Naive thymus-derived CD4-positive, alpha-beta T cell (primary cell): ENCODE results near the gene NOL4L. TPM values are rescaled to one million over a fixed set of nuclear protein-coding genes. Genes with fewer than 3 reads are reported as not detected.

Experiments used
- ATAC-seq: fragments of 150-1000 bp; cut with Tn5 transposase; 2 replicates; pipeline ENCODE4 v1.10.0; 2021; ENCODE audit warnings: mild to moderate bottlenecking, moderate library complexity
- CTCF ChIA-PET: fragments of 350-600 bp; sonication (Branson Sonifier 250); formaldehyde crosslinking; loops from one replicate; lab custom pipeline; 2021; ENCODE audit warnings: antibody characterized with exemption; lab: Charles Lee
- POLR2A ChIA-PET: fragments of 350-600 bp; sonication (Branson Sonifier 250); formaldehyde crosslinking; loops from one replicate; lab custom pipeline; 2021; ENCODE audit warnings: antibody characterized with exemption, inconsistent platforms; lab: Charles Lee
- DNase-seq, 9 donors: peaks; one replicate each; pipeline versions ENCODE4 v3.0.0 to v3.0.0-alpha.2; 2020 to 2022; ENCODE audit warnings: mixed read lengths in 1 of 9
- H3K27ac ChIP-seq: one replicate; pipeline ENCODE4 v1.7.0; 2013; ENCODE audit warnings: mild to moderate bottlenecking, low read depth, low read length, moderate library complexity
- H3K27me3 ChIP-seq, 2 donors: one replicate each; pipeline ENCODE4 v1.7.0; 2013; ENCODE audit warnings: low read length in 2 of 2, mild to moderate bottlenecking in 2 of 2, moderate library complexity in 2 of 2; ENCODE audit not compliant: control insufficient read depth in 2 of 2, insufficient read depth in 2 of 2
- H3K36me3 ChIP-seq, 3 experiments: 1 replicate in 2 of 3; 2 replicates in 1 of 3; pipeline ENCODE4 v1.7.0; 2013; ENCODE audit warnings: low read length in 3 of 3, mild to moderate bottlenecking in 3 of 3, moderate library complexity in 1 of 3; ENCODE audit not compliant: insufficient read depth in 3 of 3, control insufficient read depth in 2 of 3
- H3K4me1 ChIP-seq, 2 donors: one replicate each; pipeline ENCODE4 v1.7.0; 2013; ENCODE audit warnings: low read length in 2 of 2, mild to moderate bottlenecking in 2 of 2, moderate library complexity in 1 of 2; ENCODE audit not compliant: control insufficient read depth in 2 of 2, insufficient read depth in 2 of 2
- H3K4me3 ChIP-seq: 2 replicates; pipeline ENCODE4 v1.7.0; 2013; ENCODE audit warnings: mild to moderate bottlenecking, low read length
- H3K9me3 ChIP-seq, 3 experiments: 1 replicate in 2 of 3; 2 replicates in 1 of 3; pipeline ENCODE4 v1.7.0; 2013; ENCODE audit warnings: low read length in 3 of 3; ENCODE audit not compliant: control insufficient read depth in 2 of 3
- H3K27ac Mint-ChIP-seq, 9 donors: one replicate each; pipeline ENCODE4 v1.8.0; 2020 to 2022; ENCODE audit warnings: mixed read lengths in 9 of 9, mild to moderate bottlenecking in 8 of 9, moderate library complexity in 5 of 9, inconsistent platforms in 2 of 9
- H3K27me3 Mint-ChIP-seq, 5 donors: one replicate each; pipeline ENCODE4 v1.8.0; 2021 to 2022; ENCODE audit warnings: mixed read lengths in 5 of 5, mild to moderate bottlenecking in 1 of 5
- H3K36me3 Mint-ChIP-seq, 5 donors: one replicate each; pipeline ENCODE4 v1.8.0; 2020 to 2022; ENCODE audit warnings: mixed read lengths in 5 of 5, mild to moderate bottlenecking in 3 of 5, inconsistent platforms in 1 of 5
- H3K4me1 Mint-ChIP-seq, 7 donors: one replicate each; pipeline ENCODE4 v1.8.0; 2020 to 2022; ENCODE audit warnings: mixed read lengths in 7 of 7, mild to moderate bottlenecking in 3 of 7, inconsistent platforms in 1 of 7
- H3K4me3 Mint-ChIP-seq, 10 donors: one replicate each; pipeline ENCODE4 v1.8.0; 2020 to 2022; ENCODE audit warnings: mild to moderate bottlenecking in 10 of 10, mixed read lengths in 10 of 10, moderate library complexity in 6 of 10, inconsistent platforms in 2 of 10
- H3K9me3 Mint-ChIP-seq, 11 donors: one replicate each; pipeline ENCODE4 v1.8.0; 2020 to 2022; ENCODE audit warnings: mixed read lengths in 11 of 11, mild to moderate bottlenecking in 4 of 11, inconsistent platforms in 1 of 11, moderate library complexity in 1 of 11
- intact Hi-C, 2 donors: fragments of 100-400 bp; cut with micrococcal nuclease; formaldehyde crosslinking; loops; one replicate each; pipeline ENCODE4 v1.15.1; 2023
- polyA plus RNA-seq, 2 donors: library from polyadenylated mRNA; unstranded; fragments of 300-500 nt; fragmentation: Illumina TruSeq; gene quantifications; one replicate each; pipeline ENCODE4 v1.2.3, GENCODE V29; 2021
- total RNA-seq, 6 experiments: library from RNA in 5 of 6; stranded (reverse) in 5 of 6; gene quantifications; 1 replicate in 5 of 6; 2 replicates in 1 of 6; pipeline ENCODE4 v1.2.3 and lab custom pipeline; 2021 to 2026

Gene NOL4L
- total and polyA plus RNA-seq, 7 experiments from 2014 or later, result 17.3 to 81.9 (median 62.7) TPM

DNA sequence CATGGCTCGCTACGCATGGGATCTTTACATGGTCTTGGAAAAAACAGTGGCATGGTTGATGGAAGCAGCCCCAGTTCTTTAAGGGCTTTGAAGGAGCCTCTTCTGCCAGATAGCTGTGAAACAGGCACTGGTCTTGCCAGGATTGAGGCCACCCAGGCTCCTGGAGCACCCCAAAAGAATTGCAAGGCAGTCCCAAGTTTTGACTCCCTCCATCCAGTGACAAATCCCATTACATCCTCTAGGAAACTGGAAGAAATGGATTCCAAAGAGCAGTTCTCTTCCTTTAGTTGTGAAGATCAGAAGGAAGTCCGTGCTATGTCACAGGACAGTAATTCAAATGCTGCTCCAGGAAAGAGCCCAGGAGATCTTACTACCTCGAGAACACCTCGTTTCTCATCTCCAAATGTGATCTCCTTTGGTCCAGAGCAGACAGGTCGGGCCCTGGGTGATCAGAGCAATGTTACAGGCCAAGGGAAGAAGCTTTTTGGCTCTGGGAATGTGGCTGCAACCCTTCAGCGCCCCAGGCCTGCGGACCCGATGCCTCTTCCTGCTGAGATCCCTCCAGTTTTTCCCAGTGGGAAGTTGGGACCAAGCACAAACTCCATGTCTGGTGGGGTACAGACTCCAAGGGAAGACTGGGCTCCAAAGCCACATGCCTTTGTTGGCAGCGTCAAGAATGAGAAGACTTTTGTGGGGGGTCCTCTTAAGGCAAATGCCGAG, 148.8 kb downstream of the NOL4L start:
- no peak overlapping the region for H3K27ac ChIP-seq
- no peaks in the 10 kb centered on the region for H3K9me3 ChIP-seq
- H3K4me3 Mint-ChIP-seq, result no peak overlapping the region
- ChIA-PET CTCF (interaction anchor here (0.5 to 1.5 kb wide), 3 partner anchors 8 to 267 kb away, joined by 4 read pairs; no protein-coding TSS in a partner anchor), POLR2A (no interaction called here)
- peak overlapping the region in 2 of 9 donors; percentile 43 to 45 for H3K27ac Mint-ChIP-seq
- peaks cover 11 to 47% (median 26%) of the 10 kb centered on the region in 5 donors for H3K36me3 Mint-ChIP-seq
- intact Hi-C loops, result loop anchor here in 1 of 2 donors (5.0 kb wide), 1 partner anchor 99 kb away; no protein-coding TSS in a partner anchor
- peaks cover 6 to 90% (median 20%) of the 10 kb centered on the region in 3 experiments for H3K36me3 ChIP-seq
- ATAC-seq, result no peak
- H3K9me3 Mint-ChIP-seq, result peaks cover 0 to 2% (median 0%) of the 10 kb centered on the region in 11 donors
- H3K4me3 ChIP-seq, result no peak overlapping the region
- no peak for DNase-seq
- H3K4me1 ChIP-seq, result no peaks in the 10 kb centered on the region
- peaks cover 0 to 13% (median 9%) of the 10 kb centered on the region in 7 donors for H3K4me1 Mint-ChIP-seq
- H3K27me3 Mint-ChIP-seq, result no peaks in the 10 kb centered on the region
- no peaks in the 10 kb centered on the region for H3K27me3 ChIP-seq

DNA sequence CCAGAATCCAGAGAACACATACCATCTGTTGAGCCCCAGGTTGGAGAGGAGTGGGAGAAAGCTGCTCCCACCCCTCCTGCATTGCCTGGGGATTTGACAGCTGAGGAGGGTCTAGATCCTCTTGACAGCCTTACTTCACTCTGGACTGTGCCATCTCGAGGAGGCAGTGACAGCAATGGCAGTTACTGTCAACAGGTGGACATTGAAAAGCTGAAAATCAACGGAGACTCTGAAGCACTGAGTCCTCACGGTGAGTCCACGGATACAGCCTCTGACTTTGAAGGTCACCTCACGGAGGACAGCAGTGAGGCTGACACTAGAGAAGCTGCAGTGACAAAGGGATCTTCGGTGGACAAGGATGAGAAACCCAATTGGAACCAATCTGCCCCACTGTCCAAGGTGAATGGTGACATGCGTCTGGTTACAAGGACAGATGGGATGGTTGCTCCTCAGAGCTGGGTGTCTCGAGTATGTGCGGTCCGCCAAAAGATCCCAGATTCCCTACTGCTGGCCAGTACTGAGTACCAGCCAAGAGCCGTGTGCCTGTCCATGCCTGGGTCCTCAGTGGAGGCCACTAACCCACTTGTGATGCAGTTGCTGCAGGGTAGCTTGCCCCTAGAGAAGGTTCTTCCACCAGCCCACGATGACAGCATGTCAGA, 149.6 kb downstream of the NOL4L start:
- H3K4me3 ChIP-seq, result no peak overlapping the region
- no peak for ATAC-seq
- H3K9me3 ChIP-seq, result no peaks in the 10 kb centered on the region
- H3K27me3 Mint-ChIP-seq, result no peaks in the 10 kb centered on the region
- H3K27ac ChIP-seq, result no peak overlapping the region
- peaks cover 0 to 9% (median 3%) of the 10 kb centered on the region in 7 donors for H3K4me1 Mint-ChIP-seq
- H3K36me3 Mint-ChIP-seq, result peaks cover 11 to 50% (median 26%) of the 10 kb centered on the region in 5 donors
- peaks cover 0 to 2% (median 0%) of the 10 kb centered on the region in 11 donors for H3K9me3 Mint-ChIP-seq
- ChIA-PET CTCF (interaction anchor here (1.5 kb wide), 1 partner anchor 9 kb away, joined by 4 read pairs; no protein-coding TSS in a partner anchor), POLR2A (no interaction called here)
- no peaks in the 10 kb centered on the region for H3K27me3 ChIP-seq
- no peak for DNase-seq
- peaks cover 8 to 90% (median 20%) of the 10 kb centered on the region in 3 experiments for H3K36me3 ChIP-seq
- intact Hi-C loops, result loop anchor here in 1 of 2 donors (5.0 kb wide), 1 partner anchor 98 kb away; no protein-coding TSS in a partner anchor
- H3K4me1 ChIP-seq, result no peaks in the 10 kb centered on the region
- no peak overlapping the region for H3K4me3 Mint-ChIP-seq
- peak overlapping the region in 1 of 9 donors; percentile 14 for H3K27ac Mint-ChIP-seq

GRCh38 chr20:32434434-32434833, 150.7 kb downstream of the NOL4L start:
- POLR2A ChIA-PET, result no interaction called here

DNA sequence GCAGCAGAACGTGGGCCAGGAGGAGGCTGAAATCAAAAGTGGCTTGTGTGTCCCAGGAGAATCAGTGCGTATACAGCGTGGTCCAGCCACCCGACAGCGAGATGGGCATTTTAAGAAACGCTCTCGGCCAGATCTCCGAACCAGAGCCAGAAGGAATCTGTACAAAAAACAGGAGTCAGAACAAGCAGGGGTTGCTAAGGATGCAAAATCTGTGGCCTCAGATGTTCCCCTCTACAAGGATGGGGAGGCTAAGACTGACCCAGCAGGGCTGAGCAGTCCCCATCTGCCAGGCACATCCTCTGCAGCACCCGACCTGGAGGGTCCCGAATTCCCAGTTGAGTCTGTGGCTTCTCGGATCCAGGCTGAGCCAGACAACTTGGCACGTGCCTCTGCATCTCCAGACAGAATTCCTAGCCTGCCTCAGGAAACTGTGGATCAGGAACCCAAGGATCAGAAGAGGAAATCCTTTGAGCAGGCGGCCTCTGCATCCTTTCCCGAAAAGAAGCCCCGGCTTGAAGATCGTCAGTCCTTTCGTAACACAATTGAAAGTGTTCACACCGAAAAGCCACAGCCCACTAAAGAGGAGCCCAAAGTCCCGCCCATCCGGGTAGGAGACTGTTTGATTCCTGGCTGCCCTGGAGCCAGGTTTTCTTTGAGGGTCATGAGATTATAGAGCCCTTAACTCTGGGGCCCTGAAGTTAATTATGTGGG, 151.7 kb downstream of the NOL4L start:
- intact Hi-C loops, result no loop called here
- Mint-ChIP-seq H3K27me3 (no peaks in the 10 kb centered on the region), H3K4me3 (no peak overlapping the region), H3K36me3 (peaks cover 23 to 52% (median 27%) of the 10 kb centered on the region in 5 donors), H3K4me1 (peaks cover 0 to 5% (median 0%) of the 10 kb centered on the region in 7 donors), H3K27ac (peak overlapping the region in 5 of 9 donors; percentile 1 to 62 (median 34)), H3K9me3 (peaks cover 0 to 2% (median 0%) of the 10 kb centered on the region in 11 donors)
- DNase-seq (no peak), ATAC-seq (no peak)
- ChIA-PET POLR2A (no interaction called here), CTCF (no interaction called here)
- Histone ChIP-seq H3K36me3 (peaks cover 25 to 99% (median 27%) of the 10 kb centered on the region in 3 experiments), H3K9me3 (no peaks in the 10 kb centered on the region), H3K4me1 (no peaks in the 10 kb centered on the region), H3K27ac (no peak overlapping the region), H3K27me3 (no peaks in the 10 kb centered on the region), H3K4me3 (no peak overlapping the region)

More at GRCh38 chr20:32434434-32434833, 150.7 kb downstream of the NOL4L start:
- CTCF ChIA-PET, result no interaction called here
- Mint-ChIP-seq H3K27me3 (no peaks in the 10 kb centered on the region), H3K4me1 (peaks cover 0 to 5% (median 0%) of the 10 kb centered on the region in 7 donors), H3K4me3 (no peak overlapping the region), H3K36me3 (peaks cover 17 to 51% (median 25%) of the 10 kb centered on the region in 5 donors), H3K9me3 (peaks cover 0 to 2% (median 0%) of the 10 kb centered on the region in 11 donors), H3K27ac (no peak overlapping the region)
- Histone ChIP-seq H3K4me1 (no peaks in the 10 kb centered on the region), H3K27ac (no peak overlapping the region), H3K9me3 (no peaks in the 10 kb centered on the region), H3K36me3 (peaks cover 17 to 99% (median 20%) of the 10 kb centered on the region in 3 experiments), H3K27me3 (no peaks in the 10 kb centered on the region), H3K4me3 (no peak overlapping the region)
- DNase-seq (no peak), ATAC-seq (no peak)
- intact Hi-C loops, result no loop called here

DNA sequence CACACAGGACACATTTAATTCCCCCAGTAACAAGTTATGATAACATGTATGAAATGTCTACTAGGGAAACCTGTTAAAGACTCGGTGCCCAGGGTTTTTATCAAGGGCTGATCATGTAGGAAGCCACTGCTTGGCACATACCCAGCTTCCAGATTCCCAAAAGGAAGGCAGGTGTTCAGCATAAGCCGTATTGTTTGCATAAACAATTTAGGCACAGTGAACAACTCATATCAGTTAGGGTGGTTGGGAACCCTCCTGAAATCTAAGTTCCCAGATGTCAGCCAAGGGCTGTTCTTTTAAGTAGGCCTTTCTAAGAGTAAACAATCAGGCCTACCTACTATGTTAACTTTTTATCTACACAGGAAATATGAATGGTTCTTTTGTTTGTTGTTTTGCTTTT, 152.9 kb downstream of the NOL4L start:
- no peaks in the 10 kb centered on the region for H3K27me3 Mint-ChIP-seq
- no peaks in the 10 kb centered on the region for H3K27me3 ChIP-seq
- ATAC-seq (no peak), DNase-seq (no peak)
- H3K36me3 Mint-ChIP-seq, result peaks cover 25 to 60% (median 35%) of the 10 kb centered on the region in 5 donors
- no peak overlapping the region for H3K4me3 ChIP-seq
- peak overlapping the region; percentile 4 for H3K27ac ChIP-seq
- peaks cover 0 to 2% (median 0%) of the 10 kb centered on the region in 11 donors for H3K9me3 Mint-ChIP-seq
- ChIA-PET CTCF (interaction anchor here (0.5 to 0.6 kb wide), 2 partner anchors 24 to 40 kb away, joined by 3 to 6 read pairs; no protein-coding TSS in a partner anchor), POLR2A (interaction anchor here (0.9 kb wide), 1 partner anchor 10 kb away, joined by 3 read pairs; no protein-coding TSS in a partner anchor)
- intact Hi-C loops, result no loop called here
- no peak overlapping the region for H3K4me3 Mint-ChIP-seq
- H3K27ac Mint-ChIP-seq, result peak overlapping the region in 7 of 9 donors; percentile 2 to 80 (median 34)
- H3K4me1 Mint-ChIP-seq, result peaks cover 0 to 12% (median 5%) of the 10 kb centered on the region in 7 donors
- H3K9me3 ChIP-seq, result no peaks in the 10 kb centered on the region
- H3K36me3 ChIP-seq, result peaks cover 25 to 98% (median 31%) of the 10 kb centered on the region in 3 experiments
- no peaks in the 10 kb centered on the region for H3K4me1 ChIP-seq

- intact Hi-C loops, result no loop called here
- Histone ChIP-seq H3K4me3 (no peak overlapping the region), H3K27ac (no peak overlapping the region), H3K4me1 (no peaks in the 10 kb centered on the region), H3K27me3 (no peaks in the 10 kb centered on the region), H3K36me3 (peaks cover 25 to 95% (median 31%) of the 10 kb centered on the region in 3 experiments), H3K9me3 (no peaks in the 10 kb centered on the region)
- no peak for ATAC-seq
- peaks cover 0 to 13% (median 11%) of the 10 kb centered on the region in 7 donors for H3K4me1 Mint-ChIP-seq
- no peak for DNase-seq
- CTCF ChIA-PET, result interaction anchor here (0.5 kb wide), 1 partner anchor 39 kb away, joined by 6 read pairs; no protein-coding TSS in a partner anchor
- no peaks in the 10 kb centered on the region for H3K27me3 Mint-ChIP-seq
- H3K9me3 Mint-ChIP-seq, result peaks cover 0 to 2% (median 0%) of the 10 kb centered on the region in 11 donors
- H3K36me3 Mint-ChIP-seq, result peaks cover 26 to 64% (median 39%) of the 10 kb centered on the region in 5 donors
- H3K4me3 Mint-ChIP-seq, result no peak overlapping the region
- POLR2A ChIA-PET, result interaction anchor here (0.5 kb wide), 1 partner anchor 1292 kb away, joined by 3 read pairs; no protein-coding TSS in a partner anchor
- peak overlapping the region in 1 of 9 donors; percentile 26 for H3K27ac Mint-ChIP-seq
Observed at GRCh38 chr20:32431457-32431856, 153.7 kb downstream of the NOL4L start.
